Fibroblast of lung (primary cell): Measurements from ENCODE around the gene SLC66A3. TPM values are rescaled to one million over a fixed set of nuclear protein-coding genes. Genes with fewer than 3 reads are reported as not detected.
A peak's percentile ranks its signal among the peaks of the same experiment; 100 is the strongest.

ENCODE experiments used
- DNase-seq, 2 donors: peaks; one replicate each; pipeline versions ENCODE4 v3.0.0 to v3.0.0-alpha.2; 2010; ENCODE audit warnings: low read depth in 2 of 2
- H2AFZ ChIP-seq: 2 replicates; pipeline ENCODE4 v1.5.1; 2012; ENCODE audit warnings: low read length, control low read depth, inconsistent platforms
- H3K27ac ChIP-seq: 2 replicates; pipeline ENCODE4 v1.5.1; 2011; ENCODE audit warnings: low read length, control low read depth; ENCODE audit not compliant: insufficient read depth
- H3K27me3 ChIP-seq: 2 replicates; pipeline ENCODE4 v1.5.1; 2011; ENCODE audit warnings: mild to moderate bottlenecking, low read length; ENCODE audit not compliant: control insufficient read depth, insufficient read depth
- H3K36me3 ChIP-seq: 2 replicates; pipeline ENCODE4 v1.5.1; 2011; ENCODE audit warnings: low read length; ENCODE audit not compliant: control insufficient read depth, insufficient read depth
- H3K4me1 ChIP-seq: 2 replicates; pipeline ENCODE4 v1.5.1; 2011; ENCODE audit warnings: low read length; ENCODE audit not compliant: control insufficient read depth, insufficient read depth; ENCODE audit errors: extremely low read depth
- H3K4me2 ChIP-seq: 2 replicates; pipeline ENCODE4 v1.5.1; 2011; ENCODE audit warnings: low read length, control low read depth; ENCODE audit not compliant: insufficient read depth; ENCODE audit errors: extremely low read depth
- H3K4me3 ChIP-seq, 4 experiments: fragments of 200-600 bp in 1 of 4; sonication (generic) in 1 of 4; replicated peaks in 1 of 4; 2 replicates each; pipeline ENCODE4 v1.5.1; 2011 to 2016; ENCODE audit warnings: low read length in 4 of 4, low read depth in 3 of 4, mild to moderate bottlenecking in 3 of 4, control low read depth in 2 of 4, inconsistent platforms in 1 of 4, mixed read lengths in 1 of 4; ENCODE audit not compliant: insufficient read depth in 1 of 4; ENCODE audit errors: control extremely low read depth in 1 of 4
- H3K79me2 ChIP-seq: 2 replicates; pipeline ENCODE4 v1.5.1; 2012; ENCODE audit warnings: mild to moderate bottlenecking, low read length, inconsistent platforms; ENCODE audit not compliant: control insufficient read depth, insufficient read depth
- H3K9ac ChIP-seq: 2 replicates; pipeline ENCODE4 v1.5.1; 2011; ENCODE audit warnings: mild to moderate bottlenecking, low read length, control low read depth; ENCODE audit not compliant: insufficient read depth
- H3K9me3 ChIP-seq: 2 replicates; pipeline ENCODE4 v1.5.1; 2012; ENCODE audit warnings: low read depth, low read length; ENCODE audit not compliant: control insufficient read depth, insufficient read depth
- H4K20me1 ChIP-seq: 2 replicates; pipeline ENCODE4 v1.5.1; 2011; ENCODE audit warnings: low read length; ENCODE audit not compliant: control insufficient read depth, insufficient read depth; ENCODE audit errors: extremely low read depth
- EZH2 ChIP-seq: IDR thresholded peaks from 2 replicates; pipeline ENCODE4 v1.5.1; 2012; ENCODE audit warnings: low read length, control low read depth, mild to moderate bottlenecking; ENCODE audit errors: missing control alignments
- polyA plus RNA-seq, 2 donors: library from polyadenylated mRNA; depleted of rRNA in 1 of 2; stranded (reverse) in 1 of 2; unstranded in 1 of 2; fragments of >200 nt; gene quantifications; 2 replicates each; pipeline ENCODE4 v1.2.1, GENCODE V29; 2011 to 2012; ENCODE audit warnings: missing spikeins in 1 of 2
- total RNA-seq: library from RNA; depleted of rRNA; stranded (reverse); fragments of >200 nt; gene quantifications from 2 replicates; pipeline ENCODE4 v1.2.1, GENCODE V29; 2014
- TF ChIP-seq, protein P1 (sequence below), 2 donors: IDR thresholded peaks in 1 of 2; conservative IDR thresholded peaks in 1 of 2; 1 replicate in 1 of 2; 2 replicates in 1 of 2; pipeline ENCODE4 v1.5.1; 2011 to 2012; ENCODE audit warnings: low read length in 2 of 2, control low read depth in 1 of 2, inconsistent platforms in 1 of 2, low read depth in 1 of 2, mild to moderate bottlenecking in 1 of 2

The SLC66A3 gene
- total and polyA plus RNA-seq, 2 donors (not counting 1 experiment from before 2014, with no cell fraction given) = 31.7 to 39.8 TPM

DNA sequence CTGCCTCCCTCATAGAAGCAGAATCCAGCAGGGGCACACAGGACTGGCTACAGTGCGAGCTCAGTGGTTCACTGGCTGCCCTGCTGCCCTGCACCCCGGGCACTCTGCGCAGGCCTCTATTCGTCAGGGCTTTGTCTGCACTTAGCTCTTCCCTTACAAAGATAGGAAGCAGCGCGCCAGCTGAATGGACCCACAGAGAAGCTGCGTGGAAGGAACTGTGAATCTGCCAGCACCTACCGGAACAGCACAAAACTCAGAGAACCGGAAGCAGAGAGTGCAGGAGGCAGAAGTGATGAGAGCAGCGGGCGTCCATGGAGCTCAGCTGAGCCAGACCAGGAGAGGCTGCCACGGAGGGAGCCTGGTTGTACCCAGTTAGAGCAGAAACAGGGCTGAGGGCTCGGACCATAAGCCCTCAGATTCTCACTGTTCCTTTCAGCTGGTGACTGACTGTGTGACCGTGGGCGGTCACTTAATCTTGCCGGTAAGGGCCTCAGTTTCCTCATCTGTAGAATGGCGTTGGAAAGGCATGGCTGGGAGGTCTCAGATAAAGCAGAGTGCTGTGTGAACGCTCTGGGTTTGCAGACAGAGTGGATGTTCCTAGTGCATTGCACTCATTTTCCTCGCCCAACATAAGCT lies 23.1 kb upstream of the SLC66A3 start:
- H3K27me3 ChIP-seq = no peaks in the 10 kb centered on the region
- no peak overlapping the region for H3K27ac ChIP-seq
- no peak overlapping the region for H3K9ac ChIP-seq
- no peaks in the 10 kb centered on the region for H3K36me3 ChIP-seq
- DNase-seq = no peak
- no peak for TF ChIP-seq EZH2
- TF ChIP-seq, protein P1, sequence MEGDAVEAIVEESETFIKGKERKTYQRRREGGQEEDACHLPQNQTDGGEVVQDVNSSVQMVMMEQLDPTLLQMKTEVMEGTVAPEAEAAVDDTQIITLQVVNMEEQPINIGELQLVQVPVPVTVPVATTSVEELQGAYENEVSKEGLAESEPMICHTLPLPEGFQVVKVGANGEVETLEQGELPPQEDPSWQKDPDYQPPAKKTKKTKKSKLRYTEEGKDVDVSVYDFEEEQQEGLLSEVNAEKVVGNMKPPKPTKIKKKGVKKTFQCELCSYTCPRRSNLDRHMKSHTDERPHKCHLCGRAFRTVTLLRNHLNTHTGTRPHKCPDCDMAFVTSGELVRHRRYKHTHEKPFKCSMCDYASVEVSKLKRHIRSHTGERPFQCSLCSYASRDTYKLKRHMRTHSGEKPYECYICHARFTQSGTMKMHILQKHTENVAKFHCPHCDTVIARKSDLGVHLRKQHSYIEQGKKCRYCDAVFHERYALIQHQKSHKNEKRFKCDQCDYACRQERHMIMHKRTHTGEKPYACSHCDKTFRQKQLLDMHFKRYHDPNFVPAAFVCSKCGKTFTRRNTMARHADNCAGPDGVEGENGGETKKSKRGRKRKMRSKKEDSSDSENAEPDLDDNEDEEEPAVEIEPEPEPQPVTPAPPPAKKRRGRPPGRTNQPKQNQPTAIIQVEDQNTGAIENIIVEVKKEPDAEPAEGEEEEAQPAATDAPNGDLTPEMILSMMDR (conservative IDR thresholded peaks at IDR 0.05 in 1 of 2, IDR thresholded peaks at IDR 0.05 in 1 of 2; ENCODE audit: low read depth in 1 of 2, low read length in 2 of 2) = no peak
- no peak overlapping the region for H3K4me3 ChIP-seq
- H3K4me2 ChIP-seq = no peak overlapping the region
- H3K9me3 ChIP-seq = no peaks in the 10 kb centered on the region
- no peaks in the 10 kb centered on the region for H3K79me2 ChIP-seq
- H4K20me1 ChIP-seq = no peaks in the 10 kb centered on the region
- peak overlapping the region; percentile 87 for H2AFZ ChIP-seq
- H3K4me1 ChIP-seq = peaks cover 11% of the 10 kb centered on the region

- Histone ChIP-seq H3K9me3 (no peaks in the 10 kb centered on the region), H2AFZ (peak overlapping the region; percentile 77), H3K27me3 (no peaks in the 10 kb centered on the region), H3K4me3 (peak overlapping the region; percentile 60 to 67 (median 64)), H3K4me2 (peak overlapping the region; percentile 99), H3K4me1 (peaks cover 8% of the 10 kb centered on the region), H3K9ac (peak overlapping the region; percentile 55), H3K27ac (peak overlapping the region; percentile 66), H3K79me2 (no peaks in the 10 kb centered on the region), H3K36me3 (no peaks in the 10 kb centered on the region), H4K20me1 (no peaks in the 10 kb centered on the region)
- no peak for TF ChIP-seq EZH2
- TF ChIP-seq, protein P1 (conservative IDR thresholded peaks at IDR 0.05 in 1 of 2, IDR thresholded peaks at IDR 0.05 in 1 of 2; ENCODE audit: low read depth in 1 of 2, low read length in 2 of 2) = no peak
- no peak for DNase-seq
These were observed 21.9 kb upstream of the SLC66A3 start for GRCh38 chr2:11133238-11133935.

DNA sequence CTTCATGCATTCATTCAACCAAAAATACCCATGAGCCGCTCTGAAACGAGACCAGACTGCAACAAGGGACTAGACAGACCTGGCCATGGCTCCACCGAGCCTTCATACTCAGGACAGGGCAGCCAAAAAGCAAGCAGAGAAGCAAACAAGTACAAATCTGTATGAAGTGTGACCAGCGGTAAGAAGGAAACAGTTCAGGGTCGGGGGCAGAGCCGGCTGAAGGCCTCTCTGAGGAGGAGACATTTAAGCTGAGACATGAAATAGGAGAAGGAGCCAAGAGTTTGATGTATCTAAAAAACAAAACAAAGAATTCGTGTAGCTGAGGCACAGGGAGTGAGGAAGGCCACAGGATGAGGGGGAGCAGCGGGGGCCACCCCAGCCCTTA lies 21.3 kb upstream of the SLC66A3 start:
- no peak overlapping the region for H3K9ac ChIP-seq
- DNase-seq = no peak
- H4K20me1 ChIP-seq = no peaks in the 10 kb centered on the region
- H3K9me3 ChIP-seq = no peaks in the 10 kb centered on the region
- no peak overlapping the region for H3K27ac ChIP-seq
- H3K4me2 ChIP-seq = peak overlapping the region; percentile 99
- peak overlapping the region in 1 of 4 experiments; percentile 64 for H3K4me3 ChIP-seq
- no peaks in the 10 kb centered on the region for H3K79me2 ChIP-seq
- TF ChIP-seq, protein P1 (conservative IDR thresholded peaks at IDR 0.05 in 1 of 2, IDR thresholded peaks at IDR 0.05 in 1 of 2; ENCODE audit: low read depth in 1 of 2, low read length in 2 of 2) = no peak
- no peak for TF ChIP-seq EZH2
- H3K36me3 ChIP-seq = no peaks in the 10 kb centered on the region
- peak overlapping the region; percentile 57 for H2AFZ ChIP-seq
- H3K27me3 ChIP-seq = no peaks in the 10 kb centered on the region
- H3K4me1 ChIP-seq = peaks cover 7% of the 10 kb centered on the region
